ENCODE data around the gene VTI1A.

GRCh38 chr10:112552593-112553110 is 105.6 kb downstream of the VTI1A start:
- TF ChIP-seq CTCF (IDR thresholded peaks at IDR 0.05) (no peak), POLR2A (IDR thresholded peaks at IDR 0.05) (no peak)

Measured in esophagus squamous epithelium (tissue), 4 donors.